ENCODE measurements around the gene KIF21A. TPM values are rescaled to one million over a fixed set of nuclear protein-coding genes. Genes with fewer than 3 reads are reported as not detected.

KIF21A gene
- total RNA-seq, 6 experiments from 2014 or later, result 0.55 to 2.7 (median 0.83) TPM

GRCh38 chr12:39287409-39287808 lies 155.5 kb downstream of the KIF21A start:
- no peak for TF ChIP-seq CTCF (IDR thresholded peaks at IDR 0.05)
- DNase-seq, result no peak
- no peaks in the 10 kb centered on the region for H3K4me1 Mint-ChIP-seq (ENCODE audit: low read depth)
- no peaks in the 10 kb centered on the region; the same call in 1 of the 2 replicates for H3K27me3 Mint-ChIP-seq (ENCODE audit: insufficient read depth)
- H3K36me3 Mint-ChIP-seq (ENCODE audit: low read depth), result no peaks in the 10 kb centered on the region
- no peak overlapping the region for H3K27ac Mint-ChIP-seq
- H3K4me3 Mint-ChIP-seq, result no peak overlapping the region
- H3K9me3 Mint-ChIP-seq, result peaks cover 16% of the 10 kb centered on the region

DNA sequence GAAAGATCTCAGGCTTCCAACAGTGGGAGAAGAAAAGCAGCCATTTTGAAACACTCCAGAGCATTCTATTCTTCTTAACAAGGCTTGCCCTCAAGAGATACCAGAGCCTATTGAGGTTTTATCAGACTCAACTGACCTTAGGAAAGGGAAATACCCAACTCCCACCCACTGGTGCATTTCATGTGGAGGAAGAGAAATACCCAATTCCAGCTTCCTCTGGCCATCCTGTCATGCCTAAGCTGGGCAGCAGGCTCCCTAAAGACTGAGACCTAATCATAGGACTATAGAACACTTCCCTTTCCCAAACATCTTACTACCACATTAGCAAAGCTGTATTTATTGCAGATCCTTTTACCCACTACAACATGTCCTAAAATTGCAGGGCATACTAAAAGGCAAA lies 164.5 kb downstream of the KIF21A start:
- Mint-ChIP-seq H3K4me3 (no peak overlapping the region), H3K9me3 (peaks cover 8% of the 10 kb centered on the region; the same call in 1 of the 2 replicates), H3K27ac (no peak overlapping the region), H3K36me3 (ENCODE audit: low read depth) (no peaks in the 10 kb centered on the region), H3K4me1 (ENCODE audit: low read depth) (no peaks in the 10 kb centered on the region), H3K27me3 (ENCODE audit: insufficient read depth) (no peaks in the 10 kb centered on the region; the same call in 1 of the 2 replicates)
- no peak for TF ChIP-seq CTCF (IDR thresholded peaks at IDR 0.05)
- DNase-seq, result no peak

- H3K4me1 Mint-ChIP-seq (ENCODE audit: low read depth), result no peaks in the 10 kb centered on the region
- no peak overlapping the region for H3K4me3 Mint-ChIP-seq
- peaks cover 8% of the 10 kb centered on the region; the same call in 1 of the 2 replicates for H3K9me3 Mint-ChIP-seq
- DNase-seq, result no peak
- H3K36me3 Mint-ChIP-seq (ENCODE audit: low read depth), result no peaks in the 10 kb centered on the region
- TF ChIP-seq CTCF (IDR thresholded peaks at IDR 0.05), result no peak
- no peaks in the 10 kb centered on the region; the same call in none of the 2 replicates for H3K27me3 Mint-ChIP-seq (ENCODE audit: insufficient read depth)
- no peak overlapping the region for H3K27ac Mint-ChIP-seq
These were observed 165.5 kb downstream of the KIF21A start for GRCh38 chr12:39277416-39277815.

- peaks cover 8% of the 10 kb centered on the region; the same call in 1 of the 2 replicates for H3K9me3 Mint-ChIP-seq
- H3K27ac Mint-ChIP-seq, result no peak overlapping the region
- H3K4me3 Mint-ChIP-seq, result no peak overlapping the region
- no peak for TF ChIP-seq CTCF (IDR thresholded peaks at IDR 0.05)
- no peaks in the 10 kb centered on the region for H3K36me3 Mint-ChIP-seq (ENCODE audit: low read depth)
- DNase-seq, result no peak
- H3K27me3 Mint-ChIP-seq (ENCODE audit: insufficient read depth), result no peaks in the 10 kb centered on the region; the same call in none of the 2 replicates
- H3K4me1 Mint-ChIP-seq (ENCODE audit: low read depth), result no peaks in the 10 kb centered on the region
These were observed 167.1 kb downstream of the KIF21A start for GRCh38 chr12:39275846-39276245.

GRCh38 chr12:39272871-39273655 lies 169.9 kb downstream of the KIF21A start:
- Mint-ChIP-seq H3K4me3 (no peak overlapping the region), H3K27ac (no peak overlapping the region), H3K36me3 (ENCODE audit: low read depth) (no peaks in the 10 kb centered on the region), H3K9me3 (no peaks in the 10 kb centered on the region; the same call in 1 of the 2 replicates), H3K4me1 (ENCODE audit: low read depth) (no peaks in the 10 kb centered on the region), H3K27me3 (ENCODE audit: insufficient read depth) (no peaks in the 10 kb centered on the region; the same call in none of the 2 replicates)
- peak; percentile 83 for TF ChIP-seq CTCF (IDR thresholded peaks at IDR 0.05)
- DNase-seq, result peak; percentile 17

Measured in HFFc6 (cell line).